IMR-90 (cell line): Measurements from ENCODE around the gene LRRTM3. TPM values are rescaled to one million over a fixed set of nuclear protein-coding genes. Genes with fewer than 3 reads are reported as not detected.

ENCODE experiments used
- ATAC-seq: fragments of 200-7000 bp; cut with Tn5 transposase; 2 replicates; pipeline ENCODE4 v1.9.1; 2020; ENCODE audit warnings: low read depth, mild to moderate bottlenecking, moderate library complexity
- BruUV-seq: library from RNA; stranded (reverse); fragments of 400-500 nt; replicated peaks from 2 replicates; lab custom pipeline; 2021; lab: Mats Ljungman, UMichigan
- CTCF ChIA-PET: fragments of 300-600 bp; formaldehyde crosslinking; extraction: SDS; loops from one replicate; lab custom pipeline; 2021; ENCODE audit warnings: antibody characterized with exemption; lab: Yijun Ruan, JAX
- POLR2A ChIA-PET: fragments of 300-600 bp; sonication (Branson Sonifier 250); formaldehyde crosslinking; loops from one replicate; lab custom pipeline; 2022; ENCODE audit warnings: antibody characterized with exemption; ENCODE audit not compliant: unreplicated experiment; lab: Charles Lee
- DNase-seq: peaks from one replicate; pipeline ENCODE4 v3.0.0; 2013
- H2AFZ ChIP-seq: replicated peaks from 2 replicates; pipeline ENCODE3; 2013; ENCODE audit warnings: low read length, mild to moderate bottlenecking; ENCODE audit not compliant: poor library complexity
- H2AK5ac ChIP-seq: 2 replicates; pipeline ENCODE4 v1.6.1; 2013; ENCODE audit warnings: low read depth, low read length, inconsistent platforms
- H2AK9ac ChIP-seq: replicated peaks from 2 replicates; pipeline ENCODE3; 2013; ENCODE audit warnings: mild to moderate bottlenecking, low read depth, low read length, moderate library complexity; ENCODE audit not compliant: poor library complexity
- H2BK120ac ChIP-seq: 2 replicates; pipeline ENCODE4 v1.6.1; 2013; ENCODE audit warnings: low read depth, low read length, inconsistent platforms
- H2BK15ac ChIP-seq: 3 replicates; pipeline ENCODE4 v1.6.1; 2013; ENCODE audit warnings: low read depth, low read length, inconsistent platforms
- H2BK20ac ChIP-seq: 2 replicates; pipeline ENCODE4 v1.6.1; 2013; ENCODE audit warnings: low read depth, mild to moderate bottlenecking, inconsistent platforms, low read length, moderate library complexity
- H2BK5ac ChIP-seq: 2 replicates; pipeline ENCODE4 v1.6.1; 2013; ENCODE audit warnings: mild to moderate bottlenecking, low read depth, low read length, inconsistent platforms; ENCODE audit not compliant: poor library complexity, severe bottlenecking
- H3K14ac ChIP-seq: replicated peaks from 2 replicates; pipeline ENCODE4 v1.6.1; 2013; ENCODE audit warnings: low read depth, low read length, inconsistent platforms
- H3K18ac ChIP-seq: 2 replicates; pipeline ENCODE4 v1.6.1; 2013; ENCODE audit warnings: low read depth, low read length, control low read depth
- H3K23ac ChIP-seq: 2 replicates; pipeline ENCODE4 v1.6.1; 2013; ENCODE audit warnings: low read depth, low read length, inconsistent platforms
- H3K27ac ChIP-seq: 2 replicates; pipeline ENCODE4 v1.5.1; 2013; ENCODE audit warnings: mild to moderate bottlenecking, control low read depth, low read length; ENCODE audit not compliant: insufficient read depth
- H3K27me3 ChIP-seq: 2 replicates; pipeline ENCODE4 v1.6.1; 2013; ENCODE audit warnings: low read length; ENCODE audit not compliant: control insufficient read depth, insufficient read depth
- H3K36me3 ChIP-seq: 2 replicates; pipeline ENCODE4 v1.6.1; 2013; ENCODE audit warnings: low read length, mixed read lengths; ENCODE audit not compliant: control insufficient read depth, insufficient read depth
- H3K4ac ChIP-seq: 2 replicates; pipeline ENCODE4 v1.6.1; 2013; ENCODE audit warnings: low read depth, low read length, inconsistent platforms
- H3K4me1 ChIP-seq: 2 replicates; pipeline ENCODE4 v1.6.1; 2013; ENCODE audit warnings: low read length, mixed read lengths; ENCODE audit not compliant: control insufficient read depth, insufficient read depth
- H3K4me2 ChIP-seq: 2 replicates; pipeline ENCODE4 v1.6.1; 2013; ENCODE audit warnings: low read depth, mild to moderate bottlenecking, control low read depth, low read length, moderate library complexity
- H3K4me3 ChIP-seq: 2 replicates; pipeline ENCODE4 v1.5.1; 2013; ENCODE audit warnings: low read depth, mild to moderate bottlenecking, control low read depth, low read length, moderate library complexity; ENCODE audit not compliant: insufficient read depth
- H3K56ac ChIP-seq: 2 replicates; pipeline ENCODE4 v1.6.1; 2013; ENCODE audit warnings: low read length, inconsistent platforms; ENCODE audit not compliant: insufficient read depth; ENCODE audit errors: extremely low read depth
- H3K79me1 ChIP-seq, 2 experiments: 2 replicates each; pipeline ENCODE4 v1.6.1; 2013; ENCODE audit warnings: low read length in 2 of 2, inconsistent platforms in 1 of 2, low read depth in 1 of 2
- H3K9ac ChIP-seq: 2 replicates; pipeline ENCODE4 v1.6.1; 2013; ENCODE audit warnings: low read depth, low read length, control low read depth
- H3K9me1 ChIP-seq: 2 replicates; pipeline ENCODE4 v1.6.1; 2013; ENCODE audit warnings: low read length, inconsistent platforms; ENCODE audit not compliant: insufficient read depth
- H3K9me3 ChIP-seq: 2 replicates; pipeline ENCODE4 v1.6.1; 2013; ENCODE audit warnings: low read length; ENCODE audit not compliant: control insufficient read depth, insufficient read depth
- H4K20me1 ChIP-seq: 2 replicates; pipeline ENCODE4 v1.6.1; 2013; ENCODE audit warnings: low read length, inconsistent platforms; ENCODE audit not compliant: insufficient read depth
- H4K5ac ChIP-seq: 2 replicates; pipeline ENCODE4 v1.6.1; 2013; ENCODE audit warnings: mild to moderate bottlenecking, low read depth, low read length, control low read depth
- H4K8ac ChIP-seq, 2 experiments: 2 replicates each; pipeline ENCODE4 v1.6.1; 2013; ENCODE audit warnings: low read depth in 2 of 2, low read length in 2 of 2, control low read depth in 1 of 2, inconsistent platforms in 1 of 2
- H4K91ac ChIP-seq: 2 replicates; pipeline ENCODE4 v1.6.1; 2013; ENCODE audit warnings: low read depth, low read length, inconsistent platforms; ENCODE audit not compliant: insufficient read depth
- BHLHE40 ChIP-seq: fragments of 150-350 bp; IDR thresholded peaks from 2 replicates; pipeline ENCODE4 v1.6.1; 2016; ENCODE audit warnings: mild to moderate bottlenecking, low read depth, low read length
- CHD1 ChIP-seq: IDR thresholded peaks from 2 replicates; pipeline ENCODE4 v1.6.1; 2012; ENCODE audit warnings: low read depth, low read length, improper control_type of control experiment
- MAFK ChIP-seq: IDR thresholded peaks from 2 replicates; pipeline ENCODE4 v1.6.1; 2012; ENCODE audit warnings: low read depth, low read length, improper control_type of control experiment
- NFE2L2 ChIP-seq: fragments of 150-350 bp; IDR thresholded peaks from 2 replicates; pipeline ENCODE4 v1.6.1; 2016; ENCODE audit warnings: low read depth, mild to moderate bottlenecking, low read length
- POLR2A ChIP-seq: IDR thresholded peaks from 2 replicates; pipeline ENCODE4 v1.6.1; 2012; ENCODE audit warnings: mild to moderate bottlenecking, low read depth, low read length
- RAD21 ChIP-seq: IDR thresholded peaks from 2 replicates; pipeline ENCODE4 v1.6.1; 2012; ENCODE audit warnings: low read length, improper control_type of control experiment
- RCOR1 ChIP-seq: IDR thresholded peaks from 2 replicates; pipeline ENCODE4 v1.6.1; 2012; ENCODE audit warnings: mild to moderate bottlenecking, low read length, improper control_type of control experiment; ENCODE audit not compliant: insufficient replicate concordance
- RFX5 ChIP-seq: IDR thresholded peaks from 2 replicates; pipeline ENCODE4 v1.8.0; 2012; ENCODE audit warnings: low read depth, mild to moderate bottlenecking, low read length, moderate library complexity
- USF2 ChIP-seq: fragments of 150-350 bp; IDR thresholded peaks from 2 replicates; pipeline ENCODE4 v1.6.1; 2017; ENCODE audit warnings: mild to moderate bottlenecking, antibody characterized with exemption, low read length, low read depth
- whole genome bisulfite sequencing, 2 experiments: methylation state at CpG; one replicate each; pipeline versions ENCODE4 v1.1.5 to v1.1.7; 2013; ENCODE audit warnings: missing lambda C conversion rate in 2 of 2; ENCODE audit not compliant: insufficient read length in 1 of 2; ENCODE audit errors: extremely low coverage in 2 of 2; 5-methylcytosine and 5-hydroxymethylcytosine counted together
- dilution Hi-C: fragments of 300-500 bp; cut with HindIII; formaldehyde crosslinking; loops from one replicate; pipeline ENCODE4 v1.14.3; 2018; ENCODE audit warnings: low sequenced_read_pairs; ENCODE audit not compliant: unreplicated experiment
- in situ Hi-C: fragments of 300-500 bp; cut with MboI; formaldehyde crosslinking; loops from 3 replicates; pipeline ENCODE4 v1.14.3; 2019; ENCODE audit warnings: low sequenced_read_pairs, inconsistent platforms, mixed read lengths
- intact Hi-C: fragments of 100-400 bp; cut with micrococcal nuclease; formaldehyde crosslinking; loops from 2 replicates; pipeline ENCODE4 v1.10.0; 2022
- polyA plus RNA-seq, 3 experiments: library from polyadenylated mRNA; depleted of rRNA; stranded (reverse); fragments of >200 nt; gene quantifications; 2 replicates each; pipeline ENCODE4 v1.2.3, GENCODE V29; 2012; ENCODE audit warnings: low replicate concordance in 1 of 3
- total RNA-seq: library from RNA; depleted of rRNA; stranded (reverse); fragments of >200 nt; gene quantifications from 2 replicates; pipeline ENCODE4 v1.2.3, GENCODE V29; 2012

LRRTM3 gene
- total and polyA plus RNA-seq, 2 of the 4 experiments (the other 2 are of a cell fraction): under 0.01 TPM; not detected in 1

- no TSS peak for BruUV-seq
- in situ Hi-C loops: no loop called here
- Histone ChIP-seq H4K8ac (no peak overlapping the region), H3K4me3 (no peak overlapping the region), H3K4me1 (no peaks in the 10 kb centered on the region), H3K56ac (no peak overlapping the region), H3K27ac (no peak overlapping the region), H2AK5ac (no peak overlapping the region), H2BK20ac (no peak overlapping the region), H3K9me1 (no peaks in the 10 kb centered on the region), H3K23ac (no peak overlapping the region), H3K79me1 (no peaks in the 10 kb centered on the region), H3K4ac (no peak overlapping the region), H2BK15ac (no peak overlapping the region), H3K36me3 (no peaks in the 10 kb centered on the region), H3K4me2 (no peak overlapping the region), H2AK9ac (no peak overlapping the region), H4K5ac (no peak overlapping the region), H3K9ac (no peak overlapping the region), H2BK5ac (no peak overlapping the region), H2AFZ (no peak overlapping the region), H2BK120ac (no peak overlapping the region), H3K27me3 (no peaks in the 10 kb centered on the region), H4K91ac (no peak overlapping the region), H3K14ac (no peak overlapping the region), H3K18ac (no peak overlapping the region), H4K20me1 (no peaks in the 10 kb centered on the region), H3K9me3 (no peaks in the 10 kb centered on the region)
- intact Hi-C loops: no loop called here
- TF ChIP-seq RCOR1 (no peak), POLR2A (no peak), BHLHE40 (no peak), CHD1 (no peak), RAD21 (no peak), MAFK (no peak), RFX5 (no peak), NFE2L2 (no peak), USF2 (no peak)
- DNase-seq (no peak), ATAC-seq (no peak)
- WGBS, 2 experiments: no CpG with 5 or more reads among the region's 3 CpGs
- dilution Hi-C loops: no loop called here
- ChIA-PET POLR2A (no interaction called here), CTCF (interaction anchor here (0.6 kb wide), 1 partner anchor 688 kb away, joined by 3 read pairs; no protein-coding TSS in a partner anchor)
Measured at GRCh38 chr10:67049988-67050387, 124.2 kb downstream of the LRRTM3 start.
